Peyer's patch (tissue), 4 donors: ENCODE measurements around the gene QRFPR.

Experiments used
- POLR2A ChIP-seq, 2 donors: fragments of 450-650 bp; IDR thresholded peaks; one replicate each; pipeline ENCODE4 v1.5.1; 2017; ENCODE audit warnings: antibody characterized with exemption in 2 of 2, mild to moderate bottlenecking in 2 of 2, moderate library complexity in 2 of 2
- TF ChIP-seq, protein P1 (sequence below), 6 experiments: fragments of 450-650 bp in 4 of 6; fragments of 200-600 bp in 2 of 6; sonication (generic) in 1 of 6; IDR thresholded peaks; one replicate each; pipeline ENCODE4 v1.5.1; 2017 to 2019; ENCODE audit warnings: antibody characterized with exemption in 6 of 6, mild to moderate bottlenecking in 3 of 6, moderate library complexity in 1 of 6

GRCh38 chr4:121380776-121381462, at the start of gene QRFPR:
- TF ChIP-seq, protein P1, sequence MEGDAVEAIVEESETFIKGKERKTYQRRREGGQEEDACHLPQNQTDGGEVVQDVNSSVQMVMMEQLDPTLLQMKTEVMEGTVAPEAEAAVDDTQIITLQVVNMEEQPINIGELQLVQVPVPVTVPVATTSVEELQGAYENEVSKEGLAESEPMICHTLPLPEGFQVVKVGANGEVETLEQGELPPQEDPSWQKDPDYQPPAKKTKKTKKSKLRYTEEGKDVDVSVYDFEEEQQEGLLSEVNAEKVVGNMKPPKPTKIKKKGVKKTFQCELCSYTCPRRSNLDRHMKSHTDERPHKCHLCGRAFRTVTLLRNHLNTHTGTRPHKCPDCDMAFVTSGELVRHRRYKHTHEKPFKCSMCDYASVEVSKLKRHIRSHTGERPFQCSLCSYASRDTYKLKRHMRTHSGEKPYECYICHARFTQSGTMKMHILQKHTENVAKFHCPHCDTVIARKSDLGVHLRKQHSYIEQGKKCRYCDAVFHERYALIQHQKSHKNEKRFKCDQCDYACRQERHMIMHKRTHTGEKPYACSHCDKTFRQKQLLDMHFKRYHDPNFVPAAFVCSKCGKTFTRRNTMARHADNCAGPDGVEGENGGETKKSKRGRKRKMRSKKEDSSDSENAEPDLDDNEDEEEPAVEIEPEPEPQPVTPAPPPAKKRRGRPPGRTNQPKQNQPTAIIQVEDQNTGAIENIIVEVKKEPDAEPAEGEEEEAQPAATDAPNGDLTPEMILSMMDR (IDR thresholded peaks at IDR 0.05): no peak
- TF ChIP-seq POLR2A (IDR thresholded peaks at IDR 0.05): no peak
